ENCODE data around the gene NUDT17.

DNA sequence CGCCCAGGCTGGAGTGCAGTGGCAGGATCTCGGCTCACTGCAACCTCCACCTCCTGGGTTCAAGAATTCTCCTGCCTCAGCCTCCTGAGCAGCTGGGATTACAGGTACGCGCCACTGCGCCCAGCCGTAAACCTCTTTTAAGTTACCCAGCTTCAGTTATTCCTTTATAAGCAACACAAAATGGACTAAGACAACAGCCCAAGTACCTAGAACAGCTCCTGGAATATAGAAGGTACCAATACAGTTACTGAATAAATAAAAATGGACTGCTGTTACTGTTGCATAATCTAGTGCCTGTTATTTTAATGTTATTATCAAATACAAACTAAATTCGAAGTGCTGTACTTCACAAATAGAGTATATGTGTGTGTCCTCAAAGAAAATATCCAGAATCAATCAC is 38.6 kb upstream of the NUDT17 start:
- TF ChIP-seq ZIC2 (tag by site-specific recombination; IDR thresholded peaks at IDR 0.05) (no peak), ZBTB7A (tag by site-specific recombination; IDR thresholded peaks at IDR 0.05; ENCODE audit: low read depth) (no peak), ZNF133 (tag by site-specific recombination; IDR thresholded peaks at IDR 0.05) (no peak), ZNF423 (tag by site-specific recombination; IDR thresholded peaks at IDR 0.05) (no peak), ZNF624 (tag by site-specific recombination; IDR thresholded peaks at IDR 0.05) (no peak), ZNF266 (tag by site-specific recombination; IDR thresholded peaks at IDR 0.05; ENCODE audit: low read depth) (no peak), ZSCAN16 (tag by site-specific recombination; IDR thresholded peaks at IDR 0.05) (no peak)
- TF ChIP-seq, protein P1, sequence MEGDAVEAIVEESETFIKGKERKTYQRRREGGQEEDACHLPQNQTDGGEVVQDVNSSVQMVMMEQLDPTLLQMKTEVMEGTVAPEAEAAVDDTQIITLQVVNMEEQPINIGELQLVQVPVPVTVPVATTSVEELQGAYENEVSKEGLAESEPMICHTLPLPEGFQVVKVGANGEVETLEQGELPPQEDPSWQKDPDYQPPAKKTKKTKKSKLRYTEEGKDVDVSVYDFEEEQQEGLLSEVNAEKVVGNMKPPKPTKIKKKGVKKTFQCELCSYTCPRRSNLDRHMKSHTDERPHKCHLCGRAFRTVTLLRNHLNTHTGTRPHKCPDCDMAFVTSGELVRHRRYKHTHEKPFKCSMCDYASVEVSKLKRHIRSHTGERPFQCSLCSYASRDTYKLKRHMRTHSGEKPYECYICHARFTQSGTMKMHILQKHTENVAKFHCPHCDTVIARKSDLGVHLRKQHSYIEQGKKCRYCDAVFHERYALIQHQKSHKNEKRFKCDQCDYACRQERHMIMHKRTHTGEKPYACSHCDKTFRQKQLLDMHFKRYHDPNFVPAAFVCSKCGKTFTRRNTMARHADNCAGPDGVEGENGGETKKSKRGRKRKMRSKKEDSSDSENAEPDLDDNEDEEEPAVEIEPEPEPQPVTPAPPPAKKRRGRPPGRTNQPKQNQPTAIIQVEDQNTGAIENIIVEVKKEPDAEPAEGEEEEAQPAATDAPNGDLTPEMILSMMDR (tag by site-specific recombination; IDR thresholded peaks at IDR 0.05), result no peak
- TF ChIP-seq, protein P2, sequence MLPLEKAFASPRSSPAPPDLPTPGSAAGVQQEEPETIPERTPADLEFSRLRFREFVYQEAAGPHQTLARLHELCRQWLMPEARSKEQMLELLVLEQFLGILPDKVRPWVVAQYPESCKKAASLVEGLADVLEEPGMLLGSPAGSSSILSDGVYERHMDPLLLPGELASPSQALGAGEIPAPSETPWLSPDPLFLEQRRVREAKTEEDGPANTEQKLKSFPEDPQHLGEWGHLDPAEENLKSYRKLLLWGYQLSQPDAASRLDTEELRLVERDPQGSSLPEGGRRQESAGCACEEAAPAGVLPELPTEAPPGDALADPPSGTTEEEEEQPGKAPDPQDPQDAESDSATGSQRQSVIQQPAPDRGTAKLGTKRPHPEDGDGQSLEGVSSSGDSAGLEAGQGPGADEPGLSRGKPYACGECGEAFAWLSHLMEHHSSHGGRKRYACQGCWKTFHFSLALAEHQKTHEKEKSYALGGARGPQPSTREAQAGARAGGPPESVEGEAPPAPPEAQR (tag by site-specific recombination; IDR thresholded peaks at IDR 0.05), result no peak
- TF ChIP-seq, protein P3, sequence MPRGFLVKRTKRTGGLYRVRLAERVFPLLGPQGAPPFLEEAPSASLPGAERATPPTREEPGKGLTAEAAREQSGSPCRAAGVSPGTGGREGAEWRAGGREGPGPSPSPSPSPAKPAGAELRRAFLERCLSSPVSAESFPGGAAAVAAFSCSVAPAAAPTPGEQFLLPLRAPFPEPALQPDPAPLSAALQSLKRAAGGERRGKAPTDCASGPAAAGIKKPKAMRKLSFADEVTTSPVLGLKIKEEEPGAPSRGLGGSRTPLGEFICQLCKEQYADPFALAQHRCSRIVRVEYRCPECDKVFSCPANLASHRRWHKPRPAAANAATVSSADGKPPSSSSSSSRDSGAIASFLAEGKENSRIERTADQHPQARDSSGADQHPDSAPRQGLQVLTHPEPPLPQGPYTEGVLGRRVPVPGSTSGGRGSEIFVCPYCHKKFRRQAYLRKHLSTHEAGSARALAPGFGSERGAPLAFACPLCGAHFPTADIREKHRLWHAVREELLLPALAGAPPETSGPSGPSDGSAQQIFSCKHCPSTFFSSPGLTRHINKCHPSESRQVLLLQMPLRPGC (tag by site-specific recombination; IDR thresholded peaks at IDR 0.05), result no peak
- TF ChIP-seq, protein P4, sequence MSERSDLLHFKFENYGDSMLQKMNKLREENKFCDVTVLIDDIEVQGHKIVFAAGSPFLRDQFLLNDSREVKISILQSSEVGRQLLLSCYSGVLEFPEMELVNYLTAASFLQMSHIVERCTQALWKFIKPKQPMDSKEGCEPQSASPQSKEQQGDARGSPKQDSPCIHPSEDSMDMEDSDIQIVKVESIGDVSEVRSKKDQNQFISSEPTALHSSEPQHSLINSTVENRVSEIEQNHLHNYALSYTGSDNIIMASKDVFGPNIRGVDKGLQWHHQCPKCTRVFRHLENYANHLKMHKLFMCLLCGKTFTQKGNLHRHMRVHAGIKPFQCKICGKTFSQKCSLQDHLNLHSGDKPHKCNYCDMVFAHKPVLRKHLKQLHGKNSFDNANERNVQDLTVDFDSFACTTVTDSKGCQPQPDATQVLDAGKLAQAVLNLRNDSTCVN (tag by site-specific recombination; optimal IDR thresholded peaks at IDR 0.05), result no peak
